MG63 (cell line): Measurements from ENCODE around the gene TMEM45A. TPM values are rescaled to one million over a fixed set of nuclear protein-coding genes. Genes with fewer than 3 reads are reported as not detected.

Source experiments
- DNase-seq: peaks from one replicate; pipeline ENCODE4 v3.0.0-alpha.2; 2020
- H3K27me3 ChIP-seq: fragments of 250-450 bp; sonication (Bioruptor Pico); 2 replicates; pipeline ENCODE4 v1.5.1; 2020; ENCODE audit warnings: mild to moderate bottlenecking, moderate library complexity
- H3K36me3 ChIP-seq: fragments of 250-450 bp; sonication (Bioruptor Pico); 2 replicates; pipeline ENCODE4 v1.5.1; 2020; ENCODE audit warnings: mild to moderate bottlenecking, moderate library complexity
- H3K4me3 ChIP-seq: fragments of 250-450 bp; sonication (Bioruptor Pico); 2 replicates; pipeline ENCODE4 v1.5.1; 2020; ENCODE audit warnings: mild to moderate bottlenecking, moderate library complexity
- H3K9me3 ChIP-seq: fragments of 250-450 bp; sonication (Bioruptor Pico); 2 replicates; pipeline ENCODE4 v1.5.1; 2020; ENCODE audit warnings: mild to moderate bottlenecking, moderate library complexity
- total RNA-seq: library from RNA; depleted of rRNA; stranded (reverse); fragments of >200 nt; shearing (Covaris generic); gene quantifications from 2 replicates; pipeline ENCODE4 v1.2.3, GENCODE V29; 2014; ENCODE audit warnings: low replicate concordance

The TMEM45A gene
- total RNA-seq, 1 experiment from 2014 or later: 57.0 TPM

- no peak overlapping the region for H3K4me3 ChIP-seq
- DNase-seq: no peak
These were observed 53.0 kb downstream of the TMEM45A start for GRCh38 chr3:100545371-100545770.

GRCh38 chr3:100546020-100546744, 53.8 kb downstream of the TMEM45A start:
- Histone ChIP-seq H3K4me3 (no peak overlapping the region), H3K36me3 (no peaks in the 10 kb centered on the region; the same call in 1 of the 2 replicates), H3K9me3 (no peaks in the 10 kb centered on the region), H3K27me3 (no peaks in the 10 kb centered on the region)
- no peak for DNase-seq

More at GRCh38 chr3:100545371-100545770, 53.0 kb downstream of the TMEM45A start:
- no peaks in the 10 kb centered on the region for H3K27me3 ChIP-seq
- no peaks in the 10 kb centered on the region for H3K9me3 ChIP-seq
- H3K36me3 ChIP-seq: no peaks in the 10 kb centered on the region; the same call in 1 of the 2 replicates

GRCh38 chr3:100548053-100548452, 55.6 kb downstream of the TMEM45A start:
- no peaks in the 10 kb centered on the region for H3K27me3 ChIP-seq
- H3K36me3 ChIP-seq: no peaks in the 10 kb centered on the region
- no peak for DNase-seq
- H3K9me3 ChIP-seq: no peaks in the 10 kb centered on the region
- H3K4me3 ChIP-seq: no peak overlapping the region

GRCh38 chr3:100553618-100554372, 61.4 kb downstream of the TMEM45A start:
- DNase-seq: no peak
- Histone ChIP-seq H3K9me3 (no peaks in the 10 kb centered on the region), H3K4me3 (no peak overlapping the region), H3K36me3 (no peaks in the 10 kb centered on the region), H3K27me3 (no peaks in the 10 kb centered on the region)

- H3K4me3 ChIP-seq: no peak overlapping the region
- H3K36me3 ChIP-seq: no peaks in the 10 kb centered on the region
- DNase-seq: no peak
- no peaks in the 10 kb centered on the region for H3K9me3 ChIP-seq
- H3K27me3 ChIP-seq: no peaks in the 10 kb centered on the region
These were observed 61.9 kb downstream of the TMEM45A start for GRCh38 chr3:100554373-100554676.

GRCh38 chr3:100556673-100557310, 64.4 kb downstream of the TMEM45A start:
- DNase-seq: peak; percentile 61
- H3K4me3 ChIP-seq: no peak overlapping the region
- no peaks in the 10 kb centered on the region for H3K9me3 ChIP-seq
- H3K36me3 ChIP-seq: no peaks in the 10 kb centered on the region
- H3K27me3 ChIP-seq: no peaks in the 10 kb centered on the region

- Histone ChIP-seq H3K4me3 (no peak overlapping the region), H3K27me3 (no peaks in the 10 kb centered on the region), H3K9me3 (no peaks in the 10 kb centered on the region), H3K36me3 (no peaks in the 10 kb centered on the region)
- no peak for DNase-seq
These were observed 65.8 kb downstream of the TMEM45A start for GRCh38 chr3:100558233-100558632.

- H3K27me3 ChIP-seq: no peaks in the 10 kb centered on the region
- H3K9me3 ChIP-seq: no peaks in the 10 kb centered on the region
- H3K4me3 ChIP-seq: no peak overlapping the region
- no peak for DNase-seq
- no peaks in the 10 kb centered on the region for H3K36me3 ChIP-seq
These were observed 68.0 kb downstream of the TMEM45A start for GRCh38 chr3:100560426-100560825.

- DNase-seq: no peak
- no peaks in the 10 kb centered on the region for H3K36me3 ChIP-seq
- no peaks in the 10 kb centered on the region for H3K9me3 ChIP-seq
- no peak overlapping the region for H3K4me3 ChIP-seq
- no peaks in the 10 kb centered on the region for H3K27me3 ChIP-seq
These were observed 69.2 kb downstream of the TMEM45A start for GRCh38 chr3:100561459-100562158.

- Histone ChIP-seq H3K36me3 (no peaks in the 10 kb centered on the region), H3K27me3 (no peaks in the 10 kb centered on the region), H3K4me3 (no peak overlapping the region), H3K9me3 (no peaks in the 10 kb centered on the region)
- no peak for DNase-seq
These were observed 69.9 kb downstream of the TMEM45A start for GRCh38 chr3:100562224-100562857.

- no peak for DNase-seq
- Histone ChIP-seq H3K27me3 (no peaks in the 10 kb centered on the region), H3K9me3 (no peaks in the 10 kb centered on the region), H3K36me3 (no peaks in the 10 kb centered on the region), H3K4me3 (no peak overlapping the region)
These were observed 70.8 kb downstream of the TMEM45A start for GRCh38 chr3:100563228-100563627.

- no peak overlapping the region for H3K4me3 ChIP-seq
- no peak for DNase-seq
- no peaks in the 10 kb centered on the region for H3K27me3 ChIP-seq
- H3K9me3 ChIP-seq: no peaks in the 10 kb centered on the region
- H3K36me3 ChIP-seq: no peaks in the 10 kb centered on the region
These were observed 71.3 kb downstream of the TMEM45A start for GRCh38 chr3:100563652-100564211.

GRCh38 chr3:100570811-100571210, 78.4 kb downstream of the TMEM45A start:
- no peak for DNase-seq
- no peaks in the 10 kb centered on the region for H3K9me3 ChIP-seq

GRCh38 chr3:100574536-100574935, 82.1 kb downstream of the TMEM45A start:
- Histone ChIP-seq H3K36me3 (peaks cover 9% of the 10 kb centered on the region; the same call in 1 of the 2 replicates), H3K4me3 (no peak overlapping the region), H3K27me3 (no peaks in the 10 kb centered on the region), H3K9me3 (no peaks in the 10 kb centered on the region)
- DNase-seq: no peak

More at GRCh38 chr3:100570811-100571210, 78.4 kb downstream of the TMEM45A start:
- H3K36me3 ChIP-seq: peaks cover 9% of the 10 kb centered on the region; the same call in 1 of the 2 replicates
- no peaks in the 10 kb centered on the region for H3K27me3 ChIP-seq
- H3K4me3 ChIP-seq: no peak overlapping the region

- H3K9me3 ChIP-seq: no peaks in the 10 kb centered on the region
- H3K27me3 ChIP-seq: no peaks in the 10 kb centered on the region
- H3K36me3 ChIP-seq: peaks cover 9% of the 10 kb centered on the region; the same call in 1 of the 2 replicates
- no peak overlapping the region for H3K4me3 ChIP-seq
- no peak for DNase-seq
These were observed 83.3 kb downstream of the TMEM45A start for GRCh38 chr3:100575704-100576103.

GRCh38 chr3:100577382-100578008, 85.1 kb downstream of the TMEM45A start:
- H3K4me3 ChIP-seq: no peak overlapping the region
- no peak for DNase-seq

More at GRCh38 chr3:100577382-100578008, 85.1 kb downstream of the TMEM45A start:
- H3K36me3 ChIP-seq: peaks cover 4% of the 10 kb centered on the region; the same call in 1 of the 2 replicates
- H3K27me3 ChIP-seq: no peaks in the 10 kb centered on the region
- H3K9me3 ChIP-seq: no peaks in the 10 kb centered on the region
